Tibial nerve (tissue), 4 donors: ENCODE data around the gene ANKMY1.

ENCODE experiments used
- CTCF ChIP-seq, 5 experiments: fragments of 200-600 bp in 3 of 5; fragments of 450-650 bp in 2 of 5; sonication (generic) in 3 of 5; IDR thresholded peaks; one replicate each; pipeline ENCODE4 v1.5.1; 2016 to 2019; ENCODE audit warnings: antibody characterized with exemption in 5 of 5, mild to moderate bottlenecking in 3 of 5, moderate library complexity in 2 of 5
- EP300 ChIP-seq, 2 donors: sonication (generic); formaldehyde crosslinking; IDR thresholded peaks; one replicate each; pipeline ENCODE4 v1.6.1; 2017; ENCODE audit warnings: antibody characterized with exemption in 2 of 2, mild to moderate bottlenecking in 1 of 2
- POLR2A ChIP-seq, 2 donors: fragments of 450-650 bp; IDR thresholded peaks; one replicate each; pipeline ENCODE4 v1.6.1; 2017; ENCODE audit warnings: antibody characterized with exemption in 2 of 2, mild to moderate bottlenecking in 2 of 2, moderate library complexity in 2 of 2

GRCh38 chr2:240588006-240588655, 30.3 kb upstream of the ANKMY1 start:
- TF ChIP-seq CTCF (IDR thresholded peaks at IDR 0.05) (no peak), POLR2A (IDR thresholded peaks at IDR 0.05) (no peak), EP300 (IDR thresholded peaks at IDR 0.05) (no peak)
